WTC11 (cell line): ENCODE results near the gene PINK1.

ENCODE experiments used
- ATF3 ChIP-seq: sonication (generic); formaldehyde crosslinking; conservative IDR thresholded peaks from 2 replicates; pipeline ENCODE4 v1.8.1; 2022; ENCODE audit warnings: mild to moderate bottlenecking, missing genetic modification reagents
- ZNF425 ChIP-seq: fragments of 250-450 bp; sonication (Bioruptor Pico); conservative IDR thresholded peaks from 2 replicates; pipeline ENCODE4 v1.9.0; 2021; ENCODE audit warnings: mild to moderate bottlenecking

DNA sequence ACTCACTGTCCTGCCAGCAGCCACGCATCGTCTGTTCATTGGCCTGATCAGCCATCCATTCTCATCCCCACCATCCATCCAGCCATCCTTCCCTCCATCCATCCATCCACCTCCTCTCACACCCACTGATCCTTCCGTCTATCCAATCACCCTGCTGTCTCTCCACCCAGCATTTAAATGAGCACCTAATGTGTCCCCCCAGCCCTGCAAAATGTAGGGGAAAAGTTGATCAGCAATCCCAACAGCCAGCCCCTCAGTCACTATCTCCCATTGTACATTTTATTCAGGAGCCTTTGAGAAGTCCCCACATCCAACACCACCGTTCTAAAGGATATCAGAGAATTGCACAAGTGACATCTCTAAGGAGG is 39.0 kb downstream of the PINK1 start:
- TF ChIP-seq ATF3 (CRISPR knock-in tag), result no peak
- no peak for TF ChIP-seq ZNF425 (CRISPR knock-in tag)
